Liver (tissue), 9 donors: ENCODE data around the gene PDXK. TPM values are rescaled to one million over a fixed set of nuclear protein-coding genes. Genes with fewer than 3 reads are reported as not detected.
A peak's percentile ranks its signal among the peaks of the same experiment; 100 is the strongest.

Source experiments
- DNase-seq: peaks from one replicate; pipeline ENCODE4 v3.0.0-alpha.2; 2017; ENCODE audit warnings: low spot score
- H3K27ac ChIP-seq, 2 donors: one replicate each; pipeline ENCODE4 v1.7.0; 2013; ENCODE audit warnings: inconsistent platforms in 2 of 2, low read length in 2 of 2, control low read depth in 1 of 2, low read depth in 1 of 2, mild to moderate bottlenecking in 1 of 2
- H3K27me3 ChIP-seq, 4 donors: one replicate each; pipeline versions ENCODE4 v1.6.1 to v1.7.0; 2013; ENCODE audit warnings: low read length in 3 of 4, inconsistent platforms in 1 of 4, mild to moderate bottlenecking in 1 of 4, moderate library complexity in 1 of 4; ENCODE audit not compliant: control insufficient read depth in 4 of 4, insufficient read depth in 4 of 4
- H3K36me3 ChIP-seq, 4 donors: one replicate each; pipeline versions ENCODE4 v1.6.1 to v1.7.0; 2013; ENCODE audit warnings: low read length in 3 of 4, mild to moderate bottlenecking in 3 of 4, low read depth in 1 of 4, moderate library complexity in 1 of 4; ENCODE audit not compliant: control insufficient read depth in 4 of 4, insufficient read depth in 3 of 4
- H3K4me1 ChIP-seq, 4 donors: one replicate each; pipeline versions ENCODE4 v1.6.1 to v1.7.0; 2013; ENCODE audit warnings: low read length in 3 of 4, mild to moderate bottlenecking in 3 of 4, moderate library complexity in 1 of 4; ENCODE audit not compliant: control insufficient read depth in 4 of 4, insufficient read depth in 4 of 4
- H3K4me3 ChIP-seq, 3 donors: one replicate each; pipeline versions ENCODE4 v1.6.1 to v1.7.0; 2013; ENCODE audit warnings: low read length in 3 of 3, control low read depth in 1 of 3, low read depth in 1 of 3, mild to moderate bottlenecking in 1 of 3
- H3K9ac ChIP-seq, 2 donors: one replicate each; pipeline ENCODE4 v1.7.0; 2013; ENCODE audit warnings: low read length in 2 of 2, mild to moderate bottlenecking in 2 of 2, moderate library complexity in 2 of 2, control low read depth in 1 of 2, low read depth in 1 of 2
- H3K9me3 ChIP-seq, 4 donors: one replicate each; pipeline versions ENCODE4 v1.6.1 to v1.7.0; 2013; ENCODE audit warnings: low read length in 3 of 4; ENCODE audit not compliant: control insufficient read depth in 4 of 4
- EGR1 ChIP-seq, 2 donors: IDR thresholded peaks; 2 replicates each; pipeline ENCODE4 v1.6.1; 2016 to 2018; ENCODE audit warnings: antibody characterized with exemption in 2 of 2, low read depth in 2 of 2
- FOXA1 ChIP-seq: IDR thresholded peaks from 2 replicates; pipeline ENCODE4 v1.6.1; 2016; ENCODE audit warnings: antibody characterized with exemption
- GABPA ChIP-seq, 2 donors: IDR thresholded peaks in 1 of 2; conservative IDR thresholded peaks in 1 of 2; 2 replicates each; pipeline ENCODE4 v1.6.1; 2016; ENCODE audit warnings: antibody characterized with exemption in 2 of 2, mild to moderate bottlenecking in 1 of 2, moderate library complexity in 1 of 2
- HNF4A ChIP-seq, 2 donors: conservative IDR thresholded peaks; 2 replicates each; pipeline ENCODE4 v1.6.1; 2016; ENCODE audit warnings: antibody characterized with exemption in 2 of 2, mild to moderate bottlenecking in 2 of 2
- HNF4G ChIP-seq: IDR thresholded peaks from 2 replicates; pipeline ENCODE4 v1.6.1; 2016; ENCODE audit warnings: antibody characterized with exemption
- JUND ChIP-seq, 2 donors: IDR thresholded peaks; 2 replicates each; pipeline ENCODE4 v1.6.1; 2016; ENCODE audit warnings: antibody characterized with exemption in 2 of 2
- NR2F2 ChIP-seq: IDR thresholded peaks from 2 replicates; pipeline ENCODE4 v1.6.1; 2016; ENCODE audit warnings: antibody characterized with exemption
- RAD21 ChIP-seq, 2 donors: IDR thresholded peaks; 2 replicates each; pipeline ENCODE4 v1.6.1; 2016; ENCODE audit warnings: antibody characterized with exemption in 2 of 2, mild to moderate bottlenecking in 2 of 2
- RXRA ChIP-seq, 2 donors: IDR thresholded peaks; 2 replicates each; pipeline ENCODE4 v1.6.1; 2017 to 2018; ENCODE audit warnings: antibody characterized with exemption in 2 of 2, mild to moderate bottlenecking in 1 of 2
- SP1 ChIP-seq: IDR thresholded peaks from 2 replicates; pipeline ENCODE4 v1.6.1; 2018; ENCODE audit warnings: antibody characterized with exemption, mild to moderate bottlenecking
- TAF1 ChIP-seq: conservative IDR thresholded peaks from 2 replicates; pipeline ENCODE4 v1.6.1; 2016; ENCODE audit warnings: antibody characterized with exemption, mild to moderate bottlenecking
- YY1 ChIP-seq: IDR thresholded peaks from 2 replicates; pipeline ENCODE4 v1.6.1; 2016; ENCODE audit warnings: antibody characterized with exemption, mild to moderate bottlenecking
- WGBS: extraction: QIAGEN DNeasy Blood & Tissue Kit; methylation state at CpG from one replicate; pipeline ENCODE4 v1.1.7; 2013; 5-methylcytosine and 5-hydroxymethylcytosine counted together
- polyA plus RNA-seq, 2 donors: library from polyadenylated mRNA; stranded (reverse) in 1 of 2; unstranded in 1 of 2; fragments of 200-250 nt in 1 of 2; fragments of >200 nt in 1 of 2; fragmentation: Nextera tagmentation in 1 of 2; extraction: Ambion mirVana in 1 of 2; gene quantifications; one replicate each; pipeline versions ENCODE4 v1.2.1 to v1.2.3, GENCODE V29; 2013 to 2015
- total RNA-seq, 2 donors: library from RNA; depleted of rRNA; stranded (reverse); fragments of >200 nt; gene quantifications; one replicate each; pipeline ENCODE4 v1.2.3, GENCODE V29; 2014
- TF ChIP-seq, protein P1 (sequence below): fragments of 150-350 bp; IDR thresholded peaks from 2 replicates; pipeline ENCODE4 v1.5.1; 2017; ENCODE audit warnings: improper control_type of control experiment, low read depth, low read length; ENCODE audit not compliant: missing input control
- TF ChIP-seq, protein P2 (sequence below): IDR thresholded peaks from 2 replicates; pipeline ENCODE4 v1.6.1; 2016; ENCODE audit warnings: antibody characterized with exemption
- TF ChIP-seq, protein P3 (sequence below): IDR thresholded peaks from 2 replicates; pipeline ENCODE4 v1.6.1; 2016; ENCODE audit warnings: antibody characterized with exemption, mild to moderate bottlenecking
- donor health status: healthy.
- donor health status: healthy.
- donor health status: healthy.
- donor health status: healthy.
- donor health status: healthy.

The PDXK gene
- total and polyA plus RNA-seq, 4 donors, result 20.5 to 104 (median 34.9) TPM

DNA sequence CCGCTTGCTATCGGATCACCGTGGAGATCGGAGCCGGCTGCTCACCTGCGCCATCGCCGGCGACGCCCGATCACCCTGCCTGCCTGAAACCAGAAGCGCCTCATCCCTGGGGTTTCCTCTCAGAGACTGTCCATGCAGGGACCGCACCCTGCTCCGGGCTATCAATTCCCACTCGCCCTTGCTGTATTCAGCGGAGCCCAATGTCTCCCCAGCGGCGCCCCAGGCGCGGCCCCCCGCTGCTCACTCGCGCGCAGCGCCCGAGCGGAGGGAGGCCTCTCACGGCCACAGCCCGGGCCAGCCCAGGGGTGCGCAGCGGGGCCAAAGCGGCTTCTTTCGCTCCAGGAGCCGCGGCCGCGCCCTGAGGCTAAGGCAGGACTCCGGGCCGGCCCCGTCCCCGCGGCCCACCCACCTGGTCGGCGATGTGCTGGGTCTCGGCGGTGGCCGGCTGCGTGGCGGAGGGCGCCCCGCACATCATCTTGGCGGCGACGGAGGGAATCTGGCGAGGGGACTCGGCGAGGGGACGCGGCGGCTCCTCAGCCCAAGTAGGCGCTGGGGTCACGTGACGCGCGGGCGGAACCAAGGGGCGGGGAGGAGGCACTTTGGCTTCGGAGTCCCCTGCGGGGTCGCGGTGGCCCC is 57.0 kb downstream of the PDXK start, which contains the start of gene CSTB:
TSS of gene CSTB (minus strand) at position 514 of the 636 bp plus-strand sequence. CDS start at position 475, 39 bp downstream.
- Histone ChIP-seq H3K27me3 (no peaks in the 10 kb centered on the region), H3K9me3 (no peaks in the 10 kb centered on the region), H3K4me3 (peak within 1 kb of the TSS; percentile 86 to 98 (median 91)), H3K9ac (peak within 1 kb of the TSS; percentile 81 to 86), H3K27ac (peak within 1 kb of the TSS; percentile 62 to 83), H3K36me3 (peaks cover 0 to 13% (median 9%) of the 10 kb centered on the region in 4 donors), H3K4me1 (peaks cover 7 to 14% (median 10%) of the 10 kb centered on the region in 4 donors)
- TF ChIP-seq SP1 (no peak), GABPA (IDR thresholded peaks at IDR 0.05 in 1 of 2, conservative IDR thresholded peaks at IDR 0.05 in 1 of 2) (no peak), RAD21 (IDR thresholded peaks at IDR 0.05) (peak in 1 of 2 donors; percentile 3), FOXA1 (no peak), NR2F2 (no peak)
- TF ChIP-seq, protein P1, sequence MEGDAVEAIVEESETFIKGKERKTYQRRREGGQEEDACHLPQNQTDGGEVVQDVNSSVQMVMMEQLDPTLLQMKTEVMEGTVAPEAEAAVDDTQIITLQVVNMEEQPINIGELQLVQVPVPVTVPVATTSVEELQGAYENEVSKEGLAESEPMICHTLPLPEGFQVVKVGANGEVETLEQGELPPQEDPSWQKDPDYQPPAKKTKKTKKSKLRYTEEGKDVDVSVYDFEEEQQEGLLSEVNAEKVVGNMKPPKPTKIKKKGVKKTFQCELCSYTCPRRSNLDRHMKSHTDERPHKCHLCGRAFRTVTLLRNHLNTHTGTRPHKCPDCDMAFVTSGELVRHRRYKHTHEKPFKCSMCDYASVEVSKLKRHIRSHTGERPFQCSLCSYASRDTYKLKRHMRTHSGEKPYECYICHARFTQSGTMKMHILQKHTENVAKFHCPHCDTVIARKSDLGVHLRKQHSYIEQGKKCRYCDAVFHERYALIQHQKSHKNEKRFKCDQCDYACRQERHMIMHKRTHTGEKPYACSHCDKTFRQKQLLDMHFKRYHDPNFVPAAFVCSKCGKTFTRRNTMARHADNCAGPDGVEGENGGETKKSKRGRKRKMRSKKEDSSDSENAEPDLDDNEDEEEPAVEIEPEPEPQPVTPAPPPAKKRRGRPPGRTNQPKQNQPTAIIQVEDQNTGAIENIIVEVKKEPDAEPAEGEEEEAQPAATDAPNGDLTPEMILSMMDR, result no peak
- WGBS, result under 1% methylated on average over 71 of the region's 71 CpGs
- peak; percentile 86 for DNase-seq

DNA sequence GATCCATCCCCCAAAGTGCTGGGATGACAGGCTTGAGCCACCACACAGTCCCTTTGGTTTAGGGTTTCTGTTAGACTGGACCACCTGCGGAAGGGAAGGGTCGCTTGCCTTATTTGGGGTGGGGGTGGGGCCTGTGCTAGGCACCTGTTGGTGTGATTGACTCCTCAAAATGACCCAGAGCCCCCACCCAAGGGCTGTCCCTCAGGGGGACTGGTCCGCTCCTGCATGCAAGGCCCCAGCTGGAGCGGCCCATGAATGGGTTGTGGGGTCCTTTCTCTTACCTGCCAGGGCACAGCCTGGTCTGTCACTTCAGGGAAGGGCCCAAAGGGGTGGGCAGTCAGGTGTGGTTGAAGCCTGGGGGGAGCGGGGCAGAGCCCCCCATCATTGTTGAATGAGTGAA is 59.0 kb downstream of the PDXK start:
- Histone ChIP-seq H3K9ac (no peak overlapping the region), H3K27me3 (no peaks in the 10 kb centered on the region), H3K4me1 (peaks cover 11 to 22% (median 14%) of the 10 kb centered on the region in 4 donors), H3K4me3 (no peak overlapping the region), H3K27ac (no peak overlapping the region), H3K36me3 (peaks cover 0 to 13% (median 9%) of the 10 kb centered on the region in 4 donors), H3K9me3 (no peaks in the 10 kb centered on the region)
- DNase-seq, result no peak
- WGBS, result 98% methylated on average over 5 of the region's 5 CpGs
- TF ChIP-seq YY1 (no peak), TAF1 (no peak), RXRA (IDR thresholded peaks at IDR 0.05) (no peak), GABPA (IDR thresholded peaks at IDR 0.05 in 1 of 2, conservative IDR thresholded peaks at IDR 0.05 in 1 of 2) (no peak), SP1 (no peak), NR2F2 (no peak), HNF4A (conservative IDR thresholded peaks at IDR 0.05) (no peak), HNF4G (no peak)
- TF ChIP-seq, protein P2, sequence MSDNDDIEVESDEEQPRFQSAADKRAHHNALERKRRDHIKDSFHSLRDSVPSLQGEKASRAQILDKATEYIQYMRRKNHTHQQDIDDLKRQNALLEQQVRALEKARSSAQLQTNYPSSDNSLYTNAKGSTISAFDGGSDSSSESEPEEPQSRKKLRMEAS, result no peak

DNA sequence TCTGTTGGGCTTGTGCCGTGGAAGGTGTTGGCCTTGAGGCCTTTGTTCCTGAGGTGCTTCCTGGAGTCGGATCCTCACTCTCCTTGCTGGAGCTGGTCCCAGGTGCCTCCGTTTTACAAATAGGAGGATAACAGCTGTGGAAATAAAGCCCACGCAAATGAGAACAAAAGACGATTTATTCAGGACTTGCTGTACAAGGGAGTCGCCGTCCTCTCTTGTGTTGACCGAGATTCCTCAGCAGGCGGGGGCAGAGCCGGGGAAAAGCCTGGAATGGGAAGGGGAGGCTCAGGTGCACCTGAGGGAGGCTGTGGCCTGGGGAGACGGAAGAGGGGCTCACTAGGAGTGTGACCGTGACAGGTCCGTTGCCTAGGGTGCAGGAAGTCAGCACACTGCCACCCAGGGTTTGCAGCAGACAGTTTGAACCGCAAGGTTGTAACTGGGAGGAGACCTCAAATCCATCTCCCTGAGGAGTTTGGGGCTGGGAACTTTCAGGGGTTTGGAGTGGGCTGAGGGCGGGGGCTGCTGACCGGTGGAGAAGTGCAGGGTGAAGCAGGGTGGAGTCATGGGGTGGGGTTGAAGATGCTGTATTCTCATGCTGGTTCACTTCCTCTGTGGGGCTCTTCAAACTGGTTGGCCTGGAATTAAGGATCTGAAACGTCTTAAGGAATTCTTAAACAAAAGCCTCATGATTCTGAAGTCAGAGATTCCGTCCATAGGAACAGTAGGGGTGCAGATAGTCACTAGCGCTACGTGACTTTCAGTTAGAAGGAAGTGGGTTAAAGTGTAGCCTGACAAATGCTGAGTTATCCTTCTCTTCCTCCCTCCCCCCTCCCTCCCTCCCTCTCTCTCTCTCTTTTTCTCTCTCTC is 59.8 kb downstream of the PDXK start:
- no peak overlapping the region for H3K27ac ChIP-seq
- H3K27me3 ChIP-seq, result no peaks in the 10 kb centered on the region
- H3K4me1 ChIP-seq, result peaks cover 14 to 29% (median 19%) of the 10 kb centered on the region in 4 donors
- DNase-seq, result no peak
- H3K4me3 ChIP-seq, result no peak overlapping the region
- no peak for TF ChIP-seq EGR1 (IDR thresholded peaks at IDR 0.05; ENCODE audit: low read depth in 2 of 2)
- no peak for TF ChIP-seq JUND (IDR thresholded peaks at IDR 0.05)
- TF ChIP-seq, protein P1, result no peak
- TF ChIP-seq NR2F2, result no peak
- TF ChIP-seq, protein P3, sequence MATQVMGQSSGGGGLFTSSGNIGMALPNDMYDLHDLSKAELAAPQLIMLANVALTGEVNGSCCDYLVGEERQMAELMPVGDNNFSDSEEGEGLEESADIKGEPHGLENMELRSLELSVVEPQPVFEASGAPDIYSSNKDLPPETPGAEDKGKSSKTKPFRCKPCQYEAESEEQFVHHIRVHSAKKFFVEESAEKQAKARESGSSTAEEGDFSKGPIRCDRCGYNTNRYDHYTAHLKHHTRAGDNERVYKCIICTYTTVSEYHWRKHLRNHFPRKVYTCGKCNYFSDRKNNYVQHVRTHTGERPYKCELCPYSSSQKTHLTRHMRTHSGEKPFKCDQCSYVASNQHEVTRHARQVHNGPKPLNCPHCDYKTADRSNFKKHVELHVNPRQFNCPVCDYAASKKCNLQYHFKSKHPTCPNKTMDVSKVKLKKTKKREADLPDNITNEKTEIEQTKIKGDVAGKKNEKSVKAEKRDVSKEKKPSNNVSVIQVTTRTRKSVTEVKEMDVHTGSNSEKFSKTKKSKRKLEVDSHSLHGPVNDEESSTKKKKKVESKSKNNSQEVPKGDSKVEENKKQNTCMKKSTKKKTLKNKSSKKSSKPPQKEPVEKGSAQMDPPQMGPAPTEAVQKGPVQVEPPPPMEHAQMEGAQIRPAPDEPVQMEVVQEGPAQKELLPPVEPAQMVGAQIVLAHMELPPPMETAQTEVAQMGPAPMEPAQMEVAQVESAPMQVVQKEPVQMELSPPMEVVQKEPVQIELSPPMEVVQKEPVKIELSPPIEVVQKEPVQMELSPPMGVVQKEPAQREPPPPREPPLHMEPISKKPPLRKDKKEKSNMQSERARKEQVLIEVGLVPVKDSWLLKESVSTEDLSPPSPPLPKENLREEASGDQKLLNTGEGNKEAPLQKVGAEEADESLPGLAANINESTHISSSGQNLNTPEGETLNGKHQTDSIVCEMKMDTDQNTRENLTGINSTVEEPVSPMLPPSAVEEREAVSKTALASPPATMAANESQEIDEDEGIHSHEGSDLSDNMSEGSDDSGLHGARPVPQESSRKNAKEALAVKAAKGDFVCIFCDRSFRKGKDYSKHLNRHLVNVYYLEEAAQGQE, result no peak
- no peak for TF ChIP-seq YY1
- no peaks in the 10 kb centered on the region for H3K9me3 ChIP-seq
- peaks cover 0 to 7% (median 3%) of the 10 kb centered on the region in 4 donors for H3K36me3 ChIP-seq
- H3K9ac ChIP-seq, result no peak overlapping the region
- WGBS, result 79% methylated on average over 20 of the region's 20 CpGs
